ENCODE measurements around the gene ROR1. TPM values are rescaled to one million over a fixed set of nuclear protein-coding genes. Genes with fewer than 3 reads are reported as not detected.

ROR1 gene
- total RNA-seq (2022; extraction: Qiagen RNA extraction) = 7.6 to 9.8 TPM (median 8.4 TPM) in 5 replicates

GRCh38 chr1:63773815-63774616 is at the start of gene ROR1:
ROR1 (plus strand) TSS chr1:63774017.

GRCh38 chr1:64203420-64203819 is 429.6 kb downstream of the ROR1 start, which contains the start of gene UBE2U:
UBE2U (plus strand) TSS chr1:64203623; CDS start chr1:64204051, 428 bp downstream.

Other genes starting within 250 kb of the ROR1 start
- gene PGM1, start 180.6 kb upstream of the ROR1 start, total RNA-seq (2022; extraction: Qiagen RNA extraction) = 32.4 to 37.4 TPM (median 36.3 TPM) in 5 replicates